UCSD-AML1 (cell line): Measurements from ENCODE around the gene TRIM66.

ENCODE experiments used
- DNase-seq: peaks from one replicate; lab custom pipeline; 2025; ENCODE audit not compliant: unreplicated experiment; lab: John Stamatoyannopoulos, UW

The TRIM66 gene

GRCh38 chr11:8715501-8715900 lies 33.0 kb upstream of the TRIM66 start:
- no peak for DNase-seq

GRCh38 chr11:8714622-8715225 lies 32.3 kb upstream of the TRIM66 start:
- no peak for DNase-seq

- no peak for DNase-seq
Observed at GRCh38 chr11:8713760-8714454, 31.4 kb upstream of the TRIM66 start.

GRCh38 chr11:8712506-8712905 lies 30.0 kb upstream of the TRIM66 start:
- no peak for DNase-seq

- DNase-seq: no peak
Observed at GRCh38 chr11:8711895-8712442, 29.5 kb upstream of the TRIM66 start.

- no peak for DNase-seq
Observed at GRCh38 chr11:8709777-8710176, 27.3 kb upstream of the TRIM66 start.

GRCh38 chr11:8709002-8709672 lies 26.7 kb upstream of the TRIM66 start:
- DNase-seq: no peak

GRCh38 chr11:8707541-8708191 lies 25.2 kb upstream of the TRIM66 start:
- DNase-seq: no peak

GRCh38 chr11:8706673-8707432 lies 24.4 kb upstream of the TRIM66 start:
- no peak for DNase-seq

GRCh38 chr11:8705146-8705545 lies 22.7 kb upstream of the TRIM66 start:
- DNase-seq: peak; percentile 39

GRCh38 chr11:8704136-8704535 lies 21.7 kb upstream of the TRIM66 start:
- DNase-seq: no peak

- DNase-seq: no peak
Observed at GRCh38 chr11:8702598-8702915, 20.1 kb upstream of the TRIM66 start.

- DNase-seq: no peak
Observed at GRCh38 chr11:8701891-8702597, 19.6 kb upstream of the TRIM66 start.

- DNase-seq: peak; percentile 63
Observed at GRCh38 chr11:8699903-8700302, 17.4 kb upstream of the TRIM66 start.

- DNase-seq: no peak
Observed at GRCh38 chr11:8698917-8699441, 16.5 kb upstream of the TRIM66 start.

- DNase-seq: no peak
Observed at GRCh38 chr11:8698379-8698851, 15.9 kb upstream of the TRIM66 start.

- no peak for DNase-seq
Observed at GRCh38 chr11:8697054-8697453, 14.6 kb upstream of the TRIM66 start.

GRCh38 chr11:8694137-8694536 lies 11.7 kb upstream of the TRIM66 start:
- no peak for DNase-seq

- DNase-seq: no peak
Observed at GRCh38 chr11:8693555-8693954, 11.1 kb upstream of the TRIM66 start.

GRCh38 chr11:8693010-8693551 lies 10.6 kb upstream of the TRIM66 start:
- no peak for DNase-seq
